Measurements from ENCODE around the gene TAPBPL. TPM values are rescaled to one million over a fixed set of nuclear protein-coding genes. Genes with fewer than 3 reads are reported as not detected.
"Not testable (repeated sequence)": the region's sequence is repeated elsewhere in the genome, so short reads cannot be mapped to it uniquely, and the experiment has no call there.

Gene TAPBPL
- total and polyA plus RNA-seq, 7 donors = 14.4 to 36.0 (median 26.7) TPM

DNA sequence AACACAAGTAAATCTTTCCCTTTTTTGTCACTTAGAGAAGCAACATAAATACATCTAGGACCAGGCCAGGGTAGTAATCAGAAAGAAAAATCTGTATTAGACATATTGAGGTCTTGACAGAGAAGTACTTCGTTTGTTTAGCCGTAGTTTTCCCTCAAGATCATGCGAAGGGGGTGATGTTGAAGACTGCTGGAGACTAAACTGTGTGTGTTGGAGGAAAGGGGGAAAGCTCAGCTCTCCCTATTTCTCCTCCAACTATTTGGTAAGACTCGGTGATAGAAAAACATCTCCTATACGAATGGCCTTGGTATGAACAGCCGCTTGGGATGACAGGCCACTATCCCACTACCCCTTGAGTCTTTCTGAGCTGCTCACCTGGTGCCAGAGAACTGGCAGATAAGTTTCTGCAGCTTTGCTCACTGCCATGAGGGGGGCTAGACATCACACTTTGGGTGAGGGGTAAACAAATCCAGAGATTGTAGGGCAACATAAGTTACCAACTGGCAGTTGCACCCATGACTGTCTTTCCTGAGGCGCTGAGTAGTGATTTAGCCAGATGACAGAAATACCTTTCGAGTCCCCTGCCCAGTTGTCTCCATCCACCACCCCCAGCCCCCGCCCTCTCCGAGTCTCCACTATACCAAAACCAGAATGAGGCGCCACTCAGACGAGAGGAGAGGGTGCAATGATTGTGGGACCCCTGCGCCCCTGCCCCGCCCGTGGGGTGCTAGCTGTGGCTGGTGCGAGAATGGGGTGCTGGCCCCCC, 17.9 kb downstream of the TAPBPL start:
- no peak for DNase-seq
- H3K9me3 ChIP-seq = no peaks in the 10 kb centered on the region
- WGBS, 2 donors = 26 to 32% methylated on average over 16 of the region's 16 CpGs
- intact Hi-C loops (cut with DNase I) = loop anchor here (1.0 to 2.0 kb wide), 4 partner anchors 19 to 147 kb away; partner anchors contain the start of gene MRPL51
- H3K27me3 ChIP-seq = no peaks in the 10 kb centered on the region
- peaks cover under 1 to 17% (median 2%) of the 10 kb centered on the region in 4 donors for H3K36me3 ChIP-seq
- no peak for TF ChIP-seq POLR2AphosphoS5 (IDR thresholded peaks at IDR 0.05)
- no peak for TF ChIP-seq CTCF (IDR thresholded peaks at IDR 0.05)
- TF ChIP-seq EP300 (IDR thresholded peaks at IDR 0.05) = no peak
- TF ChIP-seq POLR2A (IDR thresholded peaks at IDR 0.05) = no peak
- H3K4me3 ChIP-seq = peak overlapping the region; percentile 63 to 81 (median 71)
- H3K27ac ChIP-seq = peak overlapping the region; percentile 89 to 92 (median 90)
- peaks cover 0 to 39% (median 33%) of the 10 kb centered on the region in 4 donors for H3K4me1 ChIP-seq

DNA sequence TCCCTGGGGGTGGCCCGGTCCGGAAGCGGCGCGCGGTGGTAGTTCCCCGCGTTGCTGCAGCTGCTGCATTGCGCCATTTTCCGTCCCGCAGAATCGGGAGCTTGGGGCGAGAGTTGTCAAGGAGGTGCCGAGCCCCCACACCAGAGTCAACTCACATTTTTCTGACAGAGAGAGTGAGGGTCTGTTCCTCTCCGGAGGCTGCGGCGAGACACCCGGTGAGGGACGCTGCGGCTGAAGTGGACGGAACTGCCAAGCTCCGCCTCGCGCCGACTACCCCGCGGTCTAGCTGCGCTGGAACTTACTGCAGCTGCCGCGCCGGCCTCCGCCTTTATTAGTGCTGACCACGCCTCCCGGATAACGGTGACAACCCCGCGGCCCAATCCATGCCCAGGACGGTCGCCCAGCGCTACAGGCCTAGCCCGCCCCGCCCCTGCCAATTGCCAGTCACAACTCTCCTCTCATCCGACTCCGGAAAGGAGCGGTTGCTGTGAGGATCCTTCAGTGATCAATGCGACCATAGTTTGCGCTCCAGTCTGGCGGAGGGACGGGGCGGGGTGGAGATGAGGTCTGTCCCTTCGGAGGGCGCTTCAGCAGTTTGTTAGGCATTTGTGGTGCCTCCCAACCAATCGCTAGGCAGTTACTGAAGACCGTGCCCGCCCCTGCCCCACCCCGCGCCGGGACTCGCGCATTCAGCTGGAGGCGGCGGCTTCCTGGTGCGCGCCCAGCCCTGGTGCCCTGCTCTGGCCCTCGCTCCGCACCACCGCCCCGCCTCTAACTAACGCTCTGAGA, 18.7 kb downstream of the TAPBPL start, which contains the start of gene VAMP1:
Gene VAMP1 (minus strand): TSS at position 303 of the 789 bp plus-strand sequence. CDS start 146 bp downstream, at position 157.
- intact Hi-C loops (cut with DNase I) = loop anchor here (1.0 to 2.0 kb wide), 4 partner anchors 20 to 148 kb away; partner anchors contain the start of gene MRPL51
- Histone ChIP-seq H3K4me1 (peaks cover 0 to 38% (median 33%) of the 10 kb centered on the region in 4 donors), H3K27me3 (no peaks in the 10 kb centered on the region), H3K4me3 (peak within 1 kb of the TSS; percentile 63 to 81 (median 71)), H3K9me3 (no peaks in the 10 kb centered on the region), H3K27ac (peak within 1 kb of the TSS; percentile 89 to 92 (median 90)), H3K36me3 (peaks cover 0 to 12% (median 0%) of the 10 kb centered on the region in 4 donors)
- DNase-seq = peak; percentile 99
- TF ChIP-seq POLR2A (IDR thresholded peaks at IDR 0.05) (peak; percentile 98 to 99), EP300 (IDR thresholded peaks at IDR 0.05) (no peak), CTCF (IDR thresholded peaks at IDR 0.05) (peak in 1 of 4 experiments; percentile 18), POLR2AphosphoS5 (IDR thresholded peaks at IDR 0.05) (peak; percentile 99 to 100 (median 100))
- WGBS, 2 donors = 0% methylated on average over 69 of the region's 69 CpGs

DNA sequence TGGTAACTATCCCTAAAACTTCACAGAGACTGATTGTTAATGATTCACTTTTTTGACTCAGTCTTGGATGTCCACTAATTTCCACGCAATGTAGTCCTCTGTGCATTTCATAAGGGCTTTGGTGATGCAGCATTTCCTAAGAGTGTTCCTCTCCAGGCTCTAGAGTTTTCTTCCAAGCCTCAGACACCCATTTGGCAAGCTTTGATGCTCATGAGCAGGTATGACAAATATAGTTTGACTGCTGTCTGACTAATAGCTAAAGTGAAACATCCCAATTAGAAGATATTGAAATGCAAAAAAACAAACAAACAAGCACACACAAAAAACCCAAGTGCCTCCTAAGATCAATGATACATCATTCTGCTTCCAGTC, 20.1 kb downstream of the TAPBPL start:
- WGBS, 2 donors = 89 to 94% methylated on average over 1 of the region's 1 CpG
- DNase-seq = no peak
- TF ChIP-seq POLR2AphosphoS5 (IDR thresholded peaks at IDR 0.05) (no peak), CTCF (IDR thresholded peaks at IDR 0.05) (no peak), POLR2A (IDR thresholded peaks at IDR 0.05) (no peak), EP300 (IDR thresholded peaks at IDR 0.05) (no peak)

GRCh38 chr12:6472491-6472890, 20.6 kb downstream of the TAPBPL start:
- TF ChIP-seq EP300 (IDR thresholded peaks at IDR 0.05) (no peak), POLR2AphosphoS5 (IDR thresholded peaks at IDR 0.05) (no peak), CTCF (IDR thresholded peaks at IDR 0.05) (no peak), POLR2A (IDR thresholded peaks at IDR 0.05) (no peak)
- Histone ChIP-seq H3K9me3 (no peaks in the 10 kb centered on the region), H3K4me1 (peaks cover 0 to 45% (median 36%) of the 10 kb centered on the region in 4 donors), H3K27ac (no peak overlapping the region), H3K36me3 (no peaks in the 10 kb centered on the region), H3K27me3 (no peaks in the 10 kb centered on the region), H3K4me3 (no peak overlapping the region)
- 91% methylated on average over 11 of the region's 11 CpGs for WGBS, 2 donors
- intact Hi-C loops (cut with DNase I) = no loop called here
- no peak for DNase-seq

More for the DNA sequence above, 20.1 kb downstream of the TAPBPL start:
- no peaks in the 10 kb centered on the region for H3K9me3 ChIP-seq
- intact Hi-C loops (cut with DNase I) = loop anchor here (2.0 kb wide), 3 partner anchors 21 to 149 kb away; no protein-coding TSS in a partner anchor
- peaks cover 0 to 41% (median 35%) of the 10 kb centered on the region in 4 donors for H3K4me1 ChIP-seq
- no peaks in the 10 kb centered on the region for H3K27me3 ChIP-seq
- no peaks in the 10 kb centered on the region for H3K36me3 ChIP-seq
- H3K4me3 ChIP-seq = no peak overlapping the region
- H3K27ac ChIP-seq = no peak overlapping the region

DNA sequence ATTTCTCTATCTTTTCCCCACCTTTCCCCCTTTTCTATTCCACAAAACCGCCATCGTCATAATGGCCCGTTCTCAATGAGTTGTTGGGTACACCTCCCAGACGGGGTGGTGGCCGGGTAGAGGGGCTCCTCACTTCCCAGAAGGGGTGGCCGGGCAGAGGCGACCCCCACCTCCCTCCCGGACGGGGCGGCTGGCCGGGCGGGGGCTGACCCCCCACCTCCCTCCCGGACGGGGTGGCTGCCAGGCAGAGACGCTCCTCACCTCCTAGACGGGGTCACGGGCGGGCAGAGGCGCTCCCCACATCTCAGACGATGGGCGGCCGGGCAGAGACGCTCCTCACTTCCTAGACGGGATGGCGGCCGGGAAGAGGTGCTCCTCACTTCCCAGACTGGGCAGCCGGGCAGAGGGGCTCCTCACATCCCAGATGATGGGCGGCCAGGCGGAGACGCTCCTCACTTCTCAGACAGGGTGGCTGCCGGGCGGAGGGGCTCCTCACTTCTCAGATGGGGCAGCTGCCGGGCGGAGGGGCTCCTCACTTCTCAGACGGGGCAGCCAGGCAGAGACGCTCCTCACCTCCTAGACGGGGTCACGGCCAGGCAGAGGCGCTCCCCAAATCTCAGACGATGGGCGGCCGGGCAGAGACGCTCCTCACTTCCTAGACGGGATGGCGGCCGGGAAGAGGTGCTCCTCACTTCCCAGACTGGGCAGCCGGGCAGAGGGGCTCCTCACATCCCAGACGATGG, 23.6 kb downstream of the TAPBPL start:
- H3K9me3 ChIP-seq; H3K27ac ChIP-seq; DNase-seq; intact Hi-C loops (cut with DNase I); H3K36me3 ChIP-seq; H3K4me3 ChIP-seq; H3K27me3 ChIP-seq: not testable (repeated sequence)
- peaks cover 0 to 32% (median 13%) of the 10 kb centered on the region in 4 donors for H3K4me1 ChIP-seq
- 93 to 95% methylated on average over 46 to 47 of the region's 48 CpGs for WGBS, 2 donors

Data from sigmoid colon (tissue), 7 donors.